GM18873 (cell line): ENCODE results near the gene SHISA6.

Experiments used
- ATAC-seq: cut with Tn5 transposase; IDR thresholded peaks from one replicate; pipeline ENCODE4 v1.9.1; 2021; ENCODE audit warnings: mild to moderate bottlenecking, moderate library complexity, moderate number of reproducible peaks; ENCODE audit not compliant: unreplicated experiment, low FRiP score

SHISA6 gene

GRCh38 chr17:11559601-11560000 lies 318.6 kb downstream of the SHISA6 start:
- no peak for ATAC-seq

DNA sequence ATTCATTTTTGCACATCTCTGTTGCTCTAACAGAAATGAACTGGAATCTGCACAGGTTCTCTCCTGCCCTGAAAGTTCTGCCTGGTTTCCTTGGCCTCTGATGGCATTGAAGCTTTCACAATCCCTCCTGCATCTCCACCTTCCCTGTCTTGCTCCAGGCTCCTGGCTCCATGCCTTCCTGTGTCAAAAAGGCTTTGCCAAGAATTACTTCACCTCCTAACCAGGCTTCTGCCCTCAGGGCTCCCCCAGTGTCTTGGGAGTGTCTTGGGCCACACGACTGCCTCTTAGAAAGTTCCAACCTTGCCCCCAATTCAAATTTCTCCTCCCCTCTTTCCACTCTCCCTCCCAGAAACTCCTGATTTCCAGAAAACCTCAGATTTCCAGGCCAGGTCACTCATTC lies 320.3 kb downstream of the SHISA6 start:
- no peak for ATAC-seq

GRCh38 chr17:11561702-11562101 lies 320.7 kb downstream of the SHISA6 start:
- no peak for ATAC-seq

- no peak for ATAC-seq
Observed at GRCh38 chr17:11564589-11565380, 323.8 kb downstream of the SHISA6 start.

GRCh38 chr17:11565591-11565990 lies 324.6 kb downstream of the SHISA6 start:
- no peak for ATAC-seq

GRCh38 chr17:11578998-11579397 lies 338.0 kb downstream of the SHISA6 start:
- no peak for ATAC-seq

DNA sequence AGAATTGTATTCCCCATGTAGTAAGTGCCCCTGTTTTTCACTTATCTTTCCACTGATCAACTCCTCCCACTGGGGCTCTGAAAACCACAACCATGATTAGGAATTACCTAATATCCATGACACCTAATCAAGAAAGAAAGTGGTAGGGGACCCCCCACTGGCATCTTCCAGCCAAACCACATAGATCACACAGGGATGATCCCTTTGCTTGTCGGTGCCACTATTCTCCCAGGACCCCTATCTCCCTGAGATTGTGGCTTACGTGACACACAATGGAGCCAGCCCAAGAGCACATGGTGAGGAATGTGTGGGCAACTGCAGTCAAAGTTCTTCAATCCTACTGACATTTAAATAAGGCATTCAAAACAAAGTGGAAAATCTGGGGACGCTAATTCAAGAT lies 339.7 kb downstream of the SHISA6 start:
- no peak for ATAC-seq

- no peak for ATAC-seq
Observed at GRCh38 chr17:11582217-11582616, 341.2 kb downstream of the SHISA6 start.

GRCh38 chr17:11583306-11583992 lies 342.4 kb downstream of the SHISA6 start:
- ATAC-seq: no peak

GRCh38 chr17:11589716-11590115 lies 348.7 kb downstream of the SHISA6 start:
- no peak for ATAC-seq

DNA sequence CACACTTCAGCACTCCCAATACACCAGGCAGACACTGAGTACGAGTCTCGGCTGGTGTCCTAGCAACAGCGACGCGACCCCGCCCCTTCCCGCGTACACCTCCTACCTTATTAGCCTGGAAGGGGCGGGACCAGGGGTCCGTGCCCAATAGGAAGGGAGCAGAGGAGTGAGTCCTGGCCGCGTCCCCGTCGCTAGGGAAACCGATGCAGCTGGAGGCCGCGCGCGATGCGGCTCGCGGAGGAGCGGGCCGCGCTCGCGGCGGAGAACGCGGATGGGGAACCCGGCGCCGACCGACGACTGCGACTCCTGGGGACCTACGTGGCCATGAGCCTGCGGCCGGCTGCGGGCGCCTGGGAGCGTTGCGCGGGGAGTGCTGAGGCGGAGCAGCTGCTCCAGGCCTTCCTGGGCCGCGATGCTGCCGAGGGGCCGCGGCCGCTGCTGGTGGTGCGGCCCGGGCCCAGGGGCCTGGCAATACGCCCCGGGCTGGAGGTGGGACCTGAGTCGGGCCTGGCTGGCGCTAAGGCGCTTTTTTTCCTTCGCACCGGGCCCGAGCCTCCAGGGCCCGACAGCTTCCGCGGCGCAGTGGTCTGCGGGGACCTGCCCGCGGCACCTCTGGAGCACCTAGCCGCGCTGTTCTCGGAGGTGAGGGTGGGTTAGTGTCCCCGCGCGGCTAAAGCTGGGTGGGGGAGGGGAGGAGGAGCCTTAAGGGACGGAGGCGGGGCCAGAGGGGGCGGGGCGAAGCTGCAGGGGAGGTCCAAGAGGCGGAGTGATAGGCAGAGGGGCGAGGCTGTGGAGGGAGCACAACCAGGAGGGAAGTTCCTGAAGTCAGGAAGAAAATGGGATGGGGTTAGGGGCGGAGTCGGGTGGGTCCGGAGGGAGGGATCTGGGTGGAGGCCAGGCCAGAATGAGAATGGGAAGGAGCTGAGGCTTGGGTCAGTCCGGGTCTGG lies 357.5 kb downstream of the SHISA6 start, which contains the start of gene DNAH9:
TSS of gene DNAH9 (plus strand) at position 197 of the 948 bp plus-strand sequence. CDS start at position 226, 29 bp downstream.
- ATAC-seq: no peak

DNA sequence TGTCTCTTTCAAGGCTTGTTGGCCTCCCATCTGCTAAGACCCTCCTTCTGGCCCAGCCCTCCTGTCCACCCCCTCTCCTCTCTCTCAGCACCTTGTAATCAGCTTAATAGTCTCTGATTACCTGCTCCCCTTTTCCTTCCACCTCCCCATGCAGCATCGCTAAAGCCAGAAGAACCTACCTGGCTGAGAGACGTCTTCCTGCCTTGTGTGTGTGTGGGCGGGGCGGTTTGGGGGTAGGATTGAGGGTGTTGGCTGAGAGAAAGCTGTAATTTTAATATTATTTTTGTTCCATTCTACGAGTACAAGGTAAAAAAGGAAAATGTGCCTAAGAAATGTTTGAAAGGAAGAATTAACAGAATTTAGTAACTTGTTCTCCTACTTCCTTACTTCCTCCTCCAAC lies 360.6 kb downstream of the SHISA6 start:
- ATAC-seq: no peak

DNA sequence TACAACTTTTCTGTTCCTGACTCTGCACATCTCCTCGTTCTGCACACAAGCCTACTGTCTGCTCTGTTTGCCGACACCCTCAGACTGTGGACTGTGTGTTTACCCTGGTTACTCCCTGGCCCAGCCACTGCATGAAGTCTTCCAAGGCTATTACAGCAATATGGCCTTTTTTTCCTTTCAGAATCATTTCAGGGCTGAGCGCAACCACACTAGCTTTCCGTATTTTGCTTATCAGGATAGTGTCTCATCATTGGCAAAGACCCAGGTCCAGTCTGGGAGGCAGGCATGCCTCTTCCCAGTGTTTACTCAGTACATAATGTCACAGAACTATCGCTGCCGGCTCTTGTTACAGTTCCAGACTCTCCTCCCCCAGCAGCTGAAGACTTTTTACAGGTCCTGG lies 367.4 kb downstream of the SHISA6 start:
- ATAC-seq: no peak

- ATAC-seq: no peak
Observed at GRCh38 chr17:11610999-11611566, 370.1 kb downstream of the SHISA6 start.

- ATAC-seq: no peak
Observed at GRCh38 chr17:11612956-11613355, 371.9 kb downstream of the SHISA6 start.
